PC-9 (cell line): Measurements from ENCODE around the gene SMOC2. TPM values are rescaled to one million over a fixed set of nuclear protein-coding genes. Genes with fewer than 3 reads are reported as not detected.

ENCODE experiments used
- BruUV-seq: library from RNA; stranded (reverse); fragments of 400-500 nt; replicated peaks from 2 replicates; lab custom pipeline; 2021; lab: Mats Ljungman, UMichigan
- CTCF ChIA-PET: fragments of 300-600 bp; sonication (Branson Sonifier 250); formaldehyde crosslinking; loops from one replicate; lab custom pipeline; 2022; ENCODE audit warnings: antibody characterized with exemption; lab: Charles Lee
- POLR2A ChIA-PET: fragments of 300-600 bp; sonication (Branson Sonifier 250); formaldehyde crosslinking; loops from one replicate; lab custom pipeline; 2022; ENCODE audit warnings: antibody characterized with exemption; ENCODE audit not compliant: unreplicated experiment; lab: Charles Lee
- DNase-seq, 2 experiments: peaks; one replicate each; pipeline versions ENCODE4 v3.0.0 to v3.0.0-alpha.2; 2015 to 2022; ENCODE audit warnings: mixed read lengths in 1 of 2
- H2AFZ ChIP-seq: fragments of 200-600 bp; sonication (generic); 2 replicates; pipeline ENCODE4 v1.8.1; 2017; ENCODE audit warnings: antibody characterized with exemption
- H3F3A ChIP-seq: fragments of 200-600 bp; sonication (generic); 2 replicates; pipeline ENCODE4 v1.8.1; 2017; ENCODE audit warnings: antibody characterized with exemption, mild to moderate bottlenecking, low read depth; ENCODE audit not compliant: insufficient read depth
- H3K27ac ChIP-seq: fragments of 200-600 bp; sonication (generic); 2 replicates; pipeline ENCODE4 v1.6.1; 2016; ENCODE audit warnings: mixed run types
- H3K27me3 ChIP-seq: fragments of 200-600 bp; sonication (generic); 2 replicates; pipeline ENCODE4 v1.6.1; 2016; ENCODE audit warnings: low read depth, mixed run types; ENCODE audit not compliant: insufficient read depth
- H3K36me3 ChIP-seq: fragments of 200-600 bp; sonication (generic); 2 replicates; pipeline ENCODE4 v1.6.1; 2016; ENCODE audit warnings: low read depth, mixed run types
- H3K4me1 ChIP-seq: fragments of 200-600 bp; sonication (generic); replicated peaks from 2 replicates; pipeline ENCODE4 v1.6.1; 2016; ENCODE audit warnings: mixed run types; ENCODE audit not compliant: insufficient read depth
- H3K4me2 ChIP-seq: fragments of 200-600 bp; sonication (generic); 2 replicates; pipeline ENCODE4 v1.6.1; 2017; ENCODE audit warnings: mixed run types
- H3K4me3 ChIP-seq: fragments of 200-600 bp; sonication (generic); 2 replicates; pipeline ENCODE4 v1.6.1; 2016; ENCODE audit warnings: mixed run types
- H3K79me2 ChIP-seq: fragments of 200-600 bp; sonication (generic); 2 replicates; pipeline ENCODE4 v1.6.1; 2017; ENCODE audit warnings: low read depth, mixed run types
- H3K9me2 ChIP-seq: fragments of 200-600 bp; sonication (generic); 2 replicates; pipeline ENCODE4 v1.8.1; 2017; ENCODE audit warnings: mild to moderate bottlenecking; ENCODE audit not compliant: insufficient read depth
- H3K9me3 ChIP-seq: fragments of 200-600 bp; sonication (generic); 2 replicates; pipeline ENCODE4 v1.8.1; 2016; ENCODE audit warnings: low read depth; ENCODE audit not compliant: insufficient read depth
- H4K20me1 ChIP-seq: fragments of 200-600 bp; sonication (generic); 2 replicates; pipeline ENCODE4 v1.8.1; 2017; ENCODE audit not compliant: insufficient read depth
- CTCF ChIP-seq: fragments of 200-600 bp; sonication (generic); conservative IDR thresholded peaks from 2 replicates; pipeline ENCODE4 v1.6.1; 2017; ENCODE audit warnings: mixed run types, antibody characterized with exemption, mild to moderate bottlenecking, moderate library complexity
- EZH2 ChIP-seq: fragments of 200-600 bp; sonication (generic); IDR thresholded peaks from 2 replicates; pipeline ENCODE4 v1.8.0; 2017; ENCODE audit warnings: antibody characterized with exemption, low read depth
- intact Hi-C: fragments of 100-400 bp; cut with micrococcal nuclease; formaldehyde crosslinking; loops from one replicate; pipeline ENCODE4 v1.10.0; 2022; ENCODE audit not compliant: unreplicated experiment
- total RNA-seq: library from RNA; stranded (reverse); gene quantifications from 2 replicates; pipeline ENCODE4 v1.2.3, GENCODE V29; 2021

Gene SMOC2
- total RNA-seq, 1 experiment from 2014 or later: not detected

- no TSS peak for BruUV-seq
- Histone ChIP-seq H3K4me3 (no peak overlapping the region), H3F3A (no peaks in the 10 kb centered on the region), H3K4me1 (no peaks in the 10 kb centered on the region), H3K27ac (no peak overlapping the region), H3K79me2 (no peaks in the 10 kb centered on the region), H3K27me3 (peaks cover 93% of the 10 kb centered on the region), H2AFZ (no peak overlapping the region), H3K4me2 (no peak overlapping the region), H3K9me2 (no peaks in the 10 kb centered on the region), H4K20me1 (no peaks in the 10 kb centered on the region), H3K36me3 (no peaks in the 10 kb centered on the region), H3K9me3 (no peaks in the 10 kb centered on the region)
- DNase-seq: no peak
- ChIA-PET CTCF (no interaction called here), POLR2A (no interaction called here)
- no peak for TF ChIP-seq CTCF
- intact Hi-C loops: no loop called here
These were observed 84.1 kb downstream of the SMOC2 start for GRCh38 chr6:168525114-168525513.

DNA sequence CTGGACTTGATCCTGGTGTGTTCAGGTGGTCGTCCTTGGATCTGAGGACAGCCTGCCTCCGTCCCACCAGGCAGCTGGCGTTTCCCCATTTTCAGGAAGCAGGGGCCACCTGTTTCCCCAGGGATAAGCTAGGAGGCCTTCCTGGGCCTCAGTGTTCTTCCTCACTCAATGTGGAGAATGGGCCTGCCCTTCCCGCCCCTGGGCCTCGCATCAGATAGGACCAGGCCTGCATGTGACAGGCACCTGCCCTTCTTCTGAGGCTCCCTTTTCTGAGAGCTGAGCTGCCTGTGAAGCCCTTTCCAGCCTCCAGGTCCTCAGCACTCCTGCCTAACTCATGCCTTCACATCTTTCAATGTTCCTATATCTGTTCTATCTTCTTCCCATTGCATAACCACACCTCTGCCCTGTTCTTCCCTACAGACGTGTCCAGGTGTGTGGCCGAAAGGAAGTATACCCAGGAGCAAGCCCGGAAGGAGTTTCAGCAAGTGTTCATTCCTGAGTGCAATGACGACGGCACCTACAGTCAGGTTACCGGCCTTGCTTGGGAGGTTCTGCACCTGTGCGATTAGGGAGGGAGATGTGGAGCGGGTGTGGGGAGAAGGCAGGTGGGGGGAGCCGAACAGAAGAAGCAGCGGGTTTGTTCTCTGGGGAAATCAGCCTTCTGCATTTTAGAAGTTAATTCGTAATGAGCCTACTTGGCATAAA, 85.1 kb downstream of the SMOC2 start:
- Histone ChIP-seq H3K4me3 (no peak overlapping the region), H3K9me3 (no peaks in the 10 kb centered on the region), H3K27ac (no peak overlapping the region), H4K20me1 (no peaks in the 10 kb centered on the region), H3K36me3 (no peaks in the 10 kb centered on the region), H3K4me1 (no peaks in the 10 kb centered on the region), H3F3A (no peaks in the 10 kb centered on the region), H2AFZ (no peak overlapping the region), H3K79me2 (no peaks in the 10 kb centered on the region), H3K4me2 (no peak overlapping the region), H3K9me2 (no peaks in the 10 kb centered on the region), H3K27me3 (peaks cover 93% of the 10 kb centered on the region)
- BruUV-seq: no TSS peak
- CTCF ChIA-PET: no interaction called here
- no peak for DNase-seq
- POLR2A ChIA-PET: no interaction called here
- TF ChIP-seq CTCF: no peak
- TF ChIP-seq EZH2: no peak
- intact Hi-C loops: no loop called here

DNA sequence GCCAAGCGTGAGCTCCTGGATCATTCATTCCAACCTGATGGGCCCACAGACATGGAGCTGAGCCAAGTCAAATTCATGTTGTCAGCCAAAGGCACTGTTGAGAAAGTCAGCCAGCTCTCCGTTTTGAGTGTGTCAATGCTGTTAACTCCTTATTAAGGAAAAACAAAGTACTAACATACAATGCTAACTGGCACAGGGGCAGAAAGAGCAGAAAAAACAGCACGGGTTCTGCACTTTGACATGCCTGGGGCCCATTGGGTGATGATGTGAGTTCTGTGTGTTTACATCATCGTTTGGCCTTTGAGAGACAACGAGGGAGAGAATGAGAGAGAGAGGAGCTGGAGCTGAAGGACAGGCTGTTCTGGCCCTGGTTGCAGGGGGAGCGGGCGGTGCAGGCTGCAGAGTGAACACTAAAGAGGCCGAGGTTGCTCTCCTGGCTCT, 85.9 kb downstream of the SMOC2 start:
- Histone ChIP-seq H3K9me3 (no peaks in the 10 kb centered on the region), H3K27me3 (peaks cover 93% of the 10 kb centered on the region), H3K4me2 (no peak overlapping the region), H3K79me2 (no peaks in the 10 kb centered on the region), H3F3A (no peaks in the 10 kb centered on the region), H3K36me3 (no peaks in the 10 kb centered on the region), H3K27ac (no peak overlapping the region), H3K4me3 (no peak overlapping the region), H4K20me1 (no peaks in the 10 kb centered on the region), H3K4me1 (no peaks in the 10 kb centered on the region), H3K9me2 (no peaks in the 10 kb centered on the region), H2AFZ (no peak overlapping the region)
- ChIA-PET POLR2A (no interaction called here), CTCF (no interaction called here)
- intact Hi-C loops: no loop called here
- TF ChIP-seq CTCF: no peak
- TF ChIP-seq EZH2: no peak
- BruUV-seq: no TSS peak
- no peak for DNase-seq
